Activated CD8-positive, alpha-beta memory T cell treated with anti-CD3 and anti-CD28 coated beads, Interleukin-2, amount 50 U/mL, for 4 hours (primary cell): ENCODE results near the gene MLEC.
"Not testable (repeated sequence)": the region's sequence is repeated elsewhere in the genome, so short reads cannot be mapped to it uniquely, and the experiment has no call there.

Experiments used
- DNase-seq: peaks from one replicate; pipeline ENCODE4 v3.0.0-alpha.2; 2020

Gene MLEC

DNA sequence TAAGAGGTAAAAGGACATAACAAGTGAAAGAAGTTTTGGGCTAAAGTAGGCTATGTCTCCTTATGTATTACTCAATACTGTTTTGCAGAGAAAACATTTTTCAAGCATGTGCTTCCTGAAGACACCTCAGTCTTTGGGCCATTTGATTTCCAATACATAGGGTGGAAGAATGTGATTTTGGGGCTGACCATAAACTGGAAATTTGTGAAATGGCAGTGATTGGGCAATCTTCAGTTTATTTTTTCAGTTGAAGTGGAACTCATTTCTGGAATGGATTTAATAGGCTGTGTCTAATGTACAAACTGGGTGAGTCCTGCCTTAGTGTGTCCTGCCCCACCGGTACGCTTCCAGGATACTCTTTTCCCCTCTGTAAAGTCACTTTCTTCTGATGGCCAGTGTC, 35.8 kb downstream of the MLEC start:
- DNase-seq: no peak

DNA sequence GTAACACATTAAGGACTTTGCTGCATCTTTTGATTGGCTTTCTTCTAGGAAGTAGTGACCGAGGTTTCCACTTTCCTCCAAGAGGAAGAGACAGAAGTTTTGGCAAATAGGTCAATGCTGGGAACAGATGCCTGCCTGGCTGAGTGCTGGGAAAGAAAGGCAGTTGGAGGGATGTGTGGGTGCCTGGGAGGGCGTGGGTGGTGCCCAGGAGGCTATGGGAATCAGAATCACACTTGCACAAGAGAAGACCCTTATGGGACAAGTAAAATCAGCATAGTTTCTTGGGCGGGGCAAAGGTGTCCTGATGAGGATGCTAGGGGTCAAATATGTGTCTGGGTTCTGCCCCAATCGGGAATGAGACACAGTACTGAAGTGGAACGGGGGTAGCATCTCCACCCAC, 37.8 kb downstream of the MLEC start:
- no peak for DNase-seq

DNA sequence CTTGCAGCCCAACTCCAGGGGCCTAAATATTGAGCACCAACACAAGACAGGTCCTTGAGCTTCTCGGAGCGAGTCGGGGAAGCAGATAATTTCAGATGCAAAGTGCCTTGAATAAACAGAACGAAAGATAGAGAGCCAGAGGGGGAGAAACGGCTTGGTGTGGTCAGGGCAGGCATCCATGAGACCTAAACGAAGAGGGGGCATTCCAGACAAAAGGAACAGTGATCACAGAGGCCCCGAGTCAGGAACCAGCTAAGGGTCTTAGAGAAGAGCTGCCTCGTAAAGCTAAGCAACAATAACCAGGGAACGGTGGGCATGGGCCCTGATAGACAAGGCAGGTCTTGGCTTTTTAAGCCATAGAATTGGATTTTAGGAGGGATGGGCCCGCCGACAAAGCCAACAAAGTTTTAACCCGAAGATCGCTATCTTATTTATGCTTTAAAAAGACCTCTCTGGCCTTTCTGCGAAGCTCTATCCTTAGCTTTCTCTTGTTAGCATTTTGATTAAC, 38.3 kb downstream of the MLEC start:
- DNase-seq: no peak

DNA sequence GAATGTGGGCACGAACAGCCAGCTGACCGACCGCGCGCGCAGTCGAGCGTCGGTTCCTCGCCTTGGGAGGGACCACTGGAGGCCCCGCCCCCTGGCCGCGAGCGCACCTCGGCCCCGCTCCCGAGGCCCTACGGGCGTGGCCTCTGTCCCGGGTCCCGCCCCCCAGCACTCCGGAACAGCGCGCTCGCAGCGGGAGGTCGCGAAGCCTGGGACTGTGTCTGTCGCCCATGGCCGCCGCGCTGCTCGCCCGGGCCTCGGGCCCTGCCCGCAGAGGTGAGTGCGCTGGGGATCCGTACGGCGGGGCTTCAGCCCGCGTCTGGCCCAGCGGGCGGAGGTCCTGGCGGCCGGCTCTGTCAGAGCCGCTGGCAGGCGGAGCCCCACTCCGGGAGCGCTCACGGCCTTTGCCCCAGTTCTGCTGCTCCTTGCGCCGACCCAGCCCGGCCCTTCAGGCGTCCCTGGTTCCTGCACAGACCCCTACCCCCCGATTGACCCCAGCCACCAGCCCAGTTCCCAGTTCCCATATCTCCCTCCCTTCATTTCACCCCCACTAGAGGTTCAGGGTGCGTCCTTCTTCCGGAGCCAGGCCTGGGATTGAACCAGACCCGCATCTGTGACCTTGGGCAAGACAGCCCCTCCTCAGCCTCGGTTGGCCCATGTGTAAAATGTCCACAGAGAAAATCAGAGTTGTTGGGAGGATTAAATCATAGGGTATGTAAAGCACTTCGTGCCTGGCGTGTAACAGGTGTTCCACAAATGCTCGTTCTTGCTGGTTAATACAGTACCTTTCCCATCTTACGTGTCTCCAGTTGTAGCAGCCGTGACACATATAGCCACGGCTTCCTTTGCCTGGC, 38.9 kb downstream of the MLEC start, which contains the start of gene ACADS:
Gene ACADS, plus strand, starts transcription at position 168 of the 851 bp plus-strand sequence. Its CDS starts 60 bp downstream, at position 228.
- peak; percentile 92 for DNase-seq

DNA sequence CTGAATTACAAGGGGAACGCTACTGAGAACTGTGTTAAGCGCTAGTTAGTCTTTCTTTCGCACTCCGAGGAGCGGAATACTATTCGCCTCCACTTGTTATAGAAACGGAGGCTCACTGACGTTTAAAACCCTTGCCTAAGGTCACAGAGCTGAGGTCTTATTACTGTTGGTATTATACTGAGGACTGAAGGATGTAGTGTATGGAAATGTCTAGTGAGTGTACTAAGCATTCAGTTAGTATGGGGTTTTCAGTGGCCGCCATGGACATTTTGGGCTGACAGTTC, 39.5 kb downstream of the MLEC start:
- DNase-seq: no peak

DNA sequence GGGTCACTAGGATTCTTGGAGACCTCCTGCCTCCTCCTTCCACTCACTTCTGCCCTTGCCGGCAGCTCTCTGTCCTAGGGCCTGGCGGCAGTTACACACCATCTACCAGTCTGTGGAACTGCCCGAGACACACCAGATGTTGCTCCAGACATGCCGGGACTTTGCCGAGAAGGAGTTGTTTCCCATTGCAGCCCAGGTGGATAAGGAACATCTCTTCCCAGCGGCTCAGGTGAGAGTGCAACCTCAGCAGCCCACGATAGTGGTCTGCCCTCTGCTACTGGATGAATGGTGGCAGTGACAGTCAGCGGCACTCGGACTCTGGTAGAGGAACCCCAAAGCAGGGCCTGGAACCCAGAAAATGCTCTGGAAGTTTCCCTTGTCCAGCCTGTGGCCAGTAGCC, 40.0 kb downstream of the MLEC start:
- no peak for DNase-seq

DNA sequence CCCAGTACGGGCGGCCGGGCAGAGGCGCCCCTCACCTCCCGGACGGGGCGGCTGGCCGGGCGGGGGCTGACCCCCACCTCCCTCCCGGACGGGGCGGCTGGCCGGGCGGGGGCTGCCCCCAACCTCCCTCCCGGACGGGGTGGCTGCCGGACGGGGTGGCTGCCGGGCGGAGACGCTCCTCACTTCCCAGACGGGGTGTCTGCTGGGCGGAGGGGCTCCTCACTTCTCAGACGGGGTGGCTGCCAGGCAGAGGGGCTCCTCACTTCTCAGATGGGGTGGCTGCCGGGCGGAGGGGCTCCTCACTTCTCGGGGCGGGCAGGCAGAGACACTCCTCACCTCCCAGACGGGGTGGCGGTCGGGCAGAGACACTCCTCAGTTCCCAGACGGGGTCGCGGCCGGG, 45.2 kb downstream of the MLEC start:
- DNase-seq: not testable (repeated sequence)

DNA sequence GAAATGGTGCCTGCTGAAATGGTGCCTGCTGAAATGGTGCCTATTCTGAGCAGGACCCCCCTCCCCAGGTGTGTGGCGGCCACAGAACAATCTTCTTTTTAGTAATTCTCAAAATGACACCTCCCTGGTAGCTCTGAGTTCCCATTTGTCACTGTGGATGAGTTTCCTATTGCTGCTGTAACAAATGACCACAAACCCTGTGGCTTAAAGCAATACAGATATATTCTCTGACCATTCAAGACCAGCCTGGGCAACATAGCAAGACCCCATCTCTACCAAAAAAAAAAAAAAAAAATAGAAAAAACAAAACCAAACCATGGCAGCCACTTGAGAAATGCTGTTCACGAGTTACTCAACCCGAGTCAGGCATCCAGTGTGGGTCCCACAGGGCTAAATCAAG, 46.6 kb downstream of the MLEC start:
- DNase-seq: no peak

DNA sequence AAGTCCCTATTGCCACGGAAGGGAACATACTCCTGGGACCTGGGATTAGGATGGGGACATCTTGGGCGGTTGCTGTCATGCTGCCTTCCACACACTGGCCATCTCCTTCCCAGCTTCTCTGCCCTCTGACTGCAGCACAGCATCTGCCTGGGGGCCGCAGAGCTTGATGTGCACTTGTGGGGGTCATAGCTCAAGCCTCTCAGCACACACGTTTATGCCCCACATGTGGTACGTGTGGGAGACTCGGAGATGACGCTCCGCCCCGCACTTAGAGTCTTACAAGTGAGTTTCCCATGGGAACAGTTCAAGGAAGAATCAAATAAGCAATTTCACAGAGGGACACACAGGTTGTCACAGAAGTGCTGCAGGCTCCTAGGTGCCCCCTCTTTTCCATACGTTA, 47.3 kb downstream of the MLEC start:
- DNase-seq: no peak

DNA sequence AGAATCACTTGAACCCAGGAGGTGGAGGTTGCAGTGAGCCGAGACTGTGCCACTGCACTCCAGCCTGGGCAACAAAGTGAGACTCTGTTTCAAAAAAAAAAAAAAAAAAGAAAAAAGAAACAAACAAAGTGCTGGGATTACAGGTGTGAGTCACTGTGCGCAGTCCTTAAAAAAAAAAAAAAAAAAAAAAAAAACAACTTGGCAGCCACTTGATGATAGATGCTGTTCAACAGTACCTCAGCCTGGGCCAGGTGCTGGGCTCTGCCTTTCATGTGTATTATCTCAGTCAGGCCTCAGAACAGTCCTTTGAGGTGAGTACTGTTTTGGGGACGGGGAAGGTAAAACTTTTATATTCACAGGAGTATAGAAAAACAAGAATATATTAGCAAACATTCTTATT, 48.2 kb downstream of the MLEC start:
- no peak for DNase-seq

DNA sequence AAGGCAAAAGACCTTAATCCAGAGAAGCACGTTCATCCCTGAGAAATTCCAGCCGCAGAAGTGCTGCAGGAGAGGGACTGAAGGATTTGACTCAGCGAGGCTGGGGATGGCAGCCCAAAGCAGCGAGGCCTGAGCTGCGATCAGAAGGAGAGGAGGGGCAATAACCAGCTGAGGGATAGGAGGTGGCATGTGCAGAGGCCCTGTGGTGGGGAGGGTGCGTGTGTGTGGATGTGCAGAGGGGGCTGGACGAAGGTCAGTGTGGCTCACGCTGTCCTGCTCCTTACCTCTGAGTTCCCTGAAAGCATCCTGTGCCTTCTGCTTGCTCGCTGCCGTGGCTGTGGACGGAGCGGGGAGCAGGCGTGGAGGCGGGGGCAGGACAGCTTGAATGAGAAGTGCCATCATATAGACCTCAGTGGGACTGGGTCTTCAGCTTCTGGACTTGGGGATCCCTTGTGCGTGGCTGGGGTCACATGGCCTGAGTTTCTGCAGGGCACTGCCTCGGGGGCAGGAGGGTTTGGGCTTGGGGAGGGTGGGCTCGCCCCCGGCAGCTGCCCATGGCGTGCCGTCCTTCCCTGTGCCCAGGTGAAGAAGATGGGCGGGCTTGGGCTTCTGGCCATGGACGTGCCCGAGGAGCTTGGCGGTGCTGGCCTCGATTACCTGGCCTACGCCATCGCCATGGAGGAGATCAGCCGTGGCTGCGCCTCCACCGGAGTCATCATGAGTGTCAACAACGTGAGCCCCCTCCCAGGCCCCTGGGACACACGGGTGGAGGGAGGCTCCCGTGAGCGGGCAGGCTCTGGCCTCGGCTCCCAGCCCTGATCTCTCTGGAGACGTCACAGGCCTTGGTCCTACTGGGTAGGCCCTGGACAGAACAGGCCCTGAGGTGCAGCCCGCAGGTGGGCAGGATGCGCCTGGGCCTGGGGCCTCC, 49.7 kb downstream of the MLEC start:
- no peak for DNase-seq

DNA sequence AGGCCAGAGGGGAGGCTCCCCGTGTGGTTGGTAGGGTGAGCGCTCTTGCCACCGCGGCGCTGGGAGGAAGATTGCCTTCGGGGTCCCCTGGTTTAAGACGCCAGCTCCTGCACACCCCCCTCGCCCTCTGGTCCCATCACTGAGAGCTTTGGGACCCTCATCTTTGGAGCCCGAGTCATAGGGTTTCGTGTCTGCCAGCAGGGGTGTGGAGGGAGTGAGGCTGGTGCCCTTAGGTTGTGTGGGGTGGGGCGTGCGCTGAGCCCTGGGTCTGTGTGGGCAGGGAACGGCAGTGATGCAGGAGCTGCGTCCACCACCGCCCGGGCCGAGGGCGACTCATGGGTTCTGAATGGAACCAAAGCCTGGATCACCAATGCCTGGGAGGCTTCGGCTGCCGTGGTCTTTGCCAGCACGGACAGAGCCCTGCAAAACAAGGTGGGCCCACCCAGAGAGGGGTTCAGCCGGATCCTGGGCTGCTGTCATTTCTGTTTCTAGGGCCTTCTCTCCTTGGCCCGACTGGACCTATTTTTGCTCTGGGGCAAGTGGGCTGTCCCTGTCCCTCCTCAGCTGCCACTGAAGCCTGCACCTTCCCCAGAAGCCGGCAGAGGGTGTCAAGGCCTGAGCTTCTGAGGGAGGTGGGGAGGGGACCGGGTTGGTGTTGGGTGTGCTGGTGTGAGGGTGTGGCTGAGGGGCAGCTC, 50.8 kb downstream of the MLEC start:
- no peak for DNase-seq

DNA sequence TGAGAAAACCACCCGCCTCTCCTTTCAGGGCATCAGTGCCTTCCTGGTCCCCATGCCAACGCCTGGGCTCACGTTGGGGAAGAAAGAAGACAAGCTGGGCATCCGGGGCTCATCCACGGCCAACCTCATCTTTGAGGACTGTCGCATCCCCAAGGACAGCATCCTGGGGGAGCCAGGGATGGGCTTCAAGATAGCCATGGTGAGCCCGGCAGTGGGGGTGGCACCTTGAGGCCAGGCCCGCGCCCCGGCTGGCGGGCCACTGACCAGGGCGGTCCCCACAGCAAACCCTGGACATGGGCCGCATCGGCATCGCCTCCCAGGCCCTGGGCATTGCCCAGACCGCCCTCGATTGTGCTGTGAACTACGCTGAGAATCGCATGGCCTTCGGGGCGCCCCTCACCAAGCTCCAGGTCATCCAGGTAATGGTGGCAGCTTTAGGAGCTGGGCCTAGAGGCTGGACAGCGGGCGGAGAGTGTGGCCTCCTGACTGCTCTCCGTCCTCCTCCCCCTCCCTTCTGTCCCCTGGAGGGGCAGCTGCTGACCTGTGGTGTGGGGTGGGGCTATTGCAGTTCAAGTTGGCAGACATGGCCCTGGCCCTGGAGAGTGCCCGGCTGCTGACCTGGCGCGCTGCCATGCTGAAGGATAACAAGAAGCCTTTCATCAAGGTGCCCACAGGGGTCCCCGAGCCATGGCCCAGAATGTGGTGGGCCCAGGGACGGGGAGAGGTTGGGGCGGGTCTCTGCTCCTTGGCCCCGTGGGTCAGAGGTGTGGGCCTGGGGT, 51.5 kb downstream of the MLEC start:
- DNase-seq: no peak

DNA sequence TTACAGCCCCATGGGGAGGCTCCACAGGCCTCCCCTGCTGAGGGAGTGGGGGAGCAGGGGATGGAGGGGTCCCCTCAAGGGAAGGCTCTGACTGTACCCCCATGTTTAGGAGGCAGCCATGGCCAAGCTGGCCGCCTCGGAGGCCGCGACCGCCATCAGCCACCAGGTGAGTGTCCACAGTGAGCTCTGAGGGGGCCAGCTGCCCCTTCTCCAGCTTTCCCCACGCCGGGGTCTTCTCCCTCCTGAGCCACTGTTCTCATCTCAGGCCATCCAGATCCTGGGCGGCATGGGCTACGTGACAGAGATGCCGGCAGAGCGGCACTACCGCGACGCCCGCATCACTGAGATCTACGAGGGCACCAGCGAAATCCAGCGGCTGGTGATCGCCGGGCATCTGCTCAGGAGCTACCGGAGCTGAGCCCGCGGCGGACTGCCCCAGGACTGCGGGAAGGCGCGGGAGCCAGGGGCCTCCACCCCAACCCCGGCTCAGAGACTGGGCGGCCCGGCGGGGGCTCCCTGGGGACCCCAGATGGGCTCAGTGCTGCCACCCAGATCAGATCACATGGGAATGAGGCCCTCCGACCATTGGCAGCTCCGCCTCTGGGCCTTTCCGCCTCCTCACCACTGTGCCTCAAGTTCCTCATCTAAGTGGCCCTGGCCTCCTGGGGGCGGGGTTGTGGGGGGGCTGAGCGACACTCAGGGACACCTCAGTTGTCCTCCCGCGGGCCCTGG, 52.2 kb downstream of the MLEC start:
- DNase-seq: no peak

DNA sequence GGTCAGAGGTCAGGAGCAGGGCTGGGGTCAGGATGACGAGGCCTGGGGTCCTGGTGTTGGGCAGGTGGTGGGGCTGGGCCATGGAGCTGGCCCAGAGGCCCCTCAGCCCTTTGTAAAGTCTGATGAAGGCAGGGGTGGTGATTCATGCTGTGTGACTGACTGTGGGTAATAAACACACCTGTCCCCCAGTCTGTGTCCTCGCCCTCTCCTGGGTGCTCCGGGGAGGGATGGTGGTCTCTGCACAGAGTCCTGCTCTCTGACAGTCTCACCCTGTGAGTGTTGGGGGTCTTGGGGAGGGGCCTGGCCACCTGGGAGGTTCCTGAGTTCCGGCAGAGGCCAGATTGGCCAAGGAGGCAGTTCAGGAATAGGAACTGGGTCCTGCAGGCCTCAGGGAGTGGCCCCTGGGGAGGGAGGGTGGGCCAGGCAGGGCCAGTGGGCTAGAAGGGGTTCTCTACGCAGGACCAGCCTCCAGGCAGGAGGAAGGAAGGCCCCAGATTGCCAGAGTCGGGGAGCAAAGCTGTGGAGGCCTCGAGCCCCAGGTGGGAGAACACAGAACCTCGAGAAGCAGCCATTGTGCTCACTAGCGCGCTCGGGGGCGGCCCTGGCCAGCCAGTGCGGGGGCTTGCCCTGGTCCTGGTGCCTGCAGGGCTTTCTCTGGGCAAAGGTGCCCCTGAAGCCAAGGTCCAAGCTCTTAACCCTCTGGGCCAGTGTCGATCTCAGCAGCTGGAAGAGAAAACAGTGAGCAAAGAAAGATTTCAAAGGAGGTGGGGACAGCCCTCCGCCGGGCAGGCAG, 53.1 kb downstream of the MLEC start:
- DNase-seq: no peak

DNA sequence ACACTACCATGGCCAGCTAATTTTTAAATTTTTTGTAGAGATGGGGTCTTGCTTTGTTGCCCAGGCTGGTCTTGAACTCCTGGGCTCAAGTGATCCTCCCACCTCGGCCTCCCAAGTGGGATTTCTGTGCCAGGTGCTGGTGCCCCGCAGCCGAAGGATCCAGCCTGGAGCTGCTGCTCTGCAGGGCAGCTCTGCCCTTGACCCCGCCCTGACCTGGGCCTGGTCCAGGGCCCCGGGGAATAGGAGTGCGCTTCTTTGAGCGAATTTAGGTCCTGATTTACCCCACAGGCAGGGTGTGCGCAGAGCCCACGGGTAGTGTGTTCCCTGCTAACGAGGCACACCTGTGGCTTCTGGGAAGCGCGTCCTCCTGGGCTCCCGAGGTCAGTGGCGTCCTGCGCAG, 53.9 kb downstream of the MLEC start:
- DNase-seq: no peak

DNA sequence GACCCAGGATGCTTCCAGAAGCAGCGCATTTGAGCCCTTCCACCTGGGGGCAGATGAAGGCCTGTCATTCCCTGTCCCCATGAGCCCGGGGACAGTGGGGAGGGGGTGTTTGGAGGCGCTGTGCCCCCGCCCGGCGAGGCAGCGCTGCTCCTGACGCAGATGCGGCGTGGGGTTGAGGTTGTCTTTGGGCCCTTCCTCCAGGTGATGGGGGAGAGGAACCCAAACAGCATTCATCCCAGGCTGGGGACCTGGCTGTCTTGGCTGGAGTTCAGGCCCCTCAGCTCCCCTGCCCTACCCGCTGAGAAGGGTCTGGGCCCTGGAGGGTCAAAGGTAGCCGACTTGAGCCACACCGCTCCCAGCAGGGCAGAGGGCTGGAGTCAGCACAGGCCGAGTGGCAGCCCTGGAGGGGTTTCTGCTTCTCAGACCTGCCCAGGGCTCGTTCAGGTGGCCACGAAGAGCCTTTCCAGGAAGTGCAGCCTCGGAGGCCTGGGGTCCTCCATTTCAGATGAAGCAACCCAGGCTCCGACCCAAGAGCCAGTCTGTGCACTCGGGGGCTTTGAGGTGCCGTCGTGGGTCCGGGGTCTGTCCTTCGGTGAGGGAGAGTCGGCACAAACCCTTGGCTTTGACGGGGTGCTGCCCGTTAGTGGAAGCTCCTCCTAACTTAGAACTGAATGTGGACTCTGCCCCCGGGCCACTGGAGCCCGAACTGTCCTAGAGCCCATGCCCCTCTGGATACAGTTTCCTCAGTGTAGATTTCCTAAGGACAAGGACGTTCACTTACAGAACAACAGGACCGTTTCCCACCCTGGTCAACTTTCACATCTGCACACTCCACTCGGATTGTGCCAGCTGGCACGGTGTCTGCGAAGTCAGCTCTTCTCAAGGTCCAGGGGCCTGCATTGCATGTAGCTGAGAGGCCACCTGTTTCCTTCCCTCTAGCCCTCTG, 54.8 kb downstream of the MLEC start:
- DNase-seq: no peak

DNA sequence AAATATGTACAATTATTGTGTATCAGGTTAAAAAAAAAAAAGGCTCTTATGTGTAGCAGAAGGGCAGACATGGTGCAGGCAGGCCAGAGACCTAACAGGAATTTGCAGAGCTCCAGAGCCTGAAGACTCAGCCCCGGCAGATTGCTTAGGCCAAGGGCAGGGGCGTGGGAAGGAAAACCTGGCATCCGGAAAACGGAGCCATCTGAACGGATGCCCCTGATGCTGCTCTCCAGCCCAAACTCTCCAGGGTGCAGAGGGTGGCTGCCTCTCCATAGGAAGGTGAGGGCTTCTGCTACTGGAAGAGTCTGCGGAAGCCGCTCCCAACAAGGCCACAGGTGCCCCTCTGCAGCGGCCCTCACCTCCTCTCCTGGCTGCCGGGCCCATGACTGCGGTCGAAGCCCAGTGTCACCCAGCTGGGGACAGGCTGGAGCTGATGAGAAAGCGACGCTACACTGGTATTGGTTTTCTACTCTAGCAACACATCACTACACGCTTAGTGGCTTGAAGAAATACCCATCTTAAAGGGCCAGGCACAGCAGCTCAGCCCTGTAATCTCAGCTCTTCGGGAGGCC, 58.1 kb downstream of the MLEC start:
- DNase-seq: no peak

DNA sequence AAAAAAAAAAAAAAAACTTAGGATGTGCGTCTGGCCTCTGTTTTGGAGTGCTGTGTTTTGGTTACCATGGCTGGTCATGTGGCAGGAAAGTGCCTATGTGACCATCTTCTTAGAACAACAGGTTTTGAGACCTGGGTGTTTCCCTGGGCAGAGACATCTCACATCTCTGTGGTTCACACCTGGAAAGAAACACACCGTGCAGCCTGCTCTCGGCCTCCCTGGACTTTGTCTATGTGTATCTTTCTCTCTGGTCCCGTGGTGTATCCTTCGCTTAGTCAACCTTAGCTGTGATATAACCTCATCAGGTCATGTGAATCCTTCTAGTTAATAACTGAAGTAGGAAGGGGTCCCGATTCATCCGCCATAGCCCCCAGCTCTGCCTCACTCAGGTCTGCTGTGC, 61.3 kb downstream of the MLEC start:
- no peak for DNase-seq
